Measurements from ENCODE around the gene KRTAP4-12. TPM values are rescaled to one million over a fixed set of nuclear protein-coding genes. Genes with fewer than 3 reads are reported as not detected.

Gene KRTAP4-12
- total and polyA plus RNA-seq, 10 of the 15 experiments (the other 5 are each of a cell fraction or from before 2014, with no cell fraction given) = not detected

- POLR2A ChIA-PET = no interaction called here
- DNase-seq (ENCODE audit: low read depth, low spot score) (no peak), ATAC-seq (no peak), FAIRE-seq (no peak)
- WGBS (ENCODE audit: insufficient coverage, insufficient replicate concordance, low lambda C conversion rate, missing lambda C conversion rate) = 7% methylated on average over 1 of the region's 1 CpG
- Histone ChIP-seq H2AFZ (ENCODE audit: control insufficient read depth, low read depth, low read length) (no peak overlapping the region), H3K9me3 (replicated peaks; ENCODE audit: control insufficient read depth, insufficient read depth, low read length) (no peaks in the 10 kb centered on the region), H4K20me1 (ENCODE audit: control insufficient read depth, insufficient read depth) (no peaks in the 10 kb centered on the region), H3K4me1 (ENCODE audit: control insufficient read depth, insufficient read depth, low read length) (no peaks in the 10 kb centered on the region), H3K27me3 (replicated peaks in 1 of 2; ENCODE audit: control insufficient read depth in 2 of 2, insufficient read depth in 2 of 2, low read length in 1 of 2) (no peaks in the 10 kb centered on the region; a peak in 1 of 4 replicates), H3K4me2 (ENCODE audit: control insufficient read depth, insufficient read depth) (no peak overlapping the region), H3K36me3 (ENCODE audit: control insufficient read depth in 2 of 2, insufficient read depth in 2 of 2, low read length in 1 of 2) (no peaks in the 10 kb centered on the region), H3K4me3 (no peak overlapping the region), H3K9ac (ENCODE audit: control insufficient read depth, insufficient read depth, low read length) (no peak overlapping the region), H3K27ac (ENCODE audit: control insufficient read depth, insufficient read depth) (no peak overlapping the region), H3K79me2 (ENCODE audit: control insufficient read depth, insufficient read depth, low read length) (no peaks in the 10 kb centered on the region)
- CTCF ChIA-PET = no interaction called here
- intact Hi-C loops (cut with micrococcal nuclease; ENCODE audit: unreplicated experiment) (no loop called here), in situ Hi-C loops (cut with MboI) (no loop called here)
- SMC1A ChIA-PET (ENCODE audit: uncharacterized antibody, unreplicated experiment) = no interaction called here
- no peak for TF ChIP-seq MYB (IDR thresholded peaks at IDR 0.05; ENCODE audit: borderline replicate concordance, low read depth, low read length)
- TF ChIP-seq POLR2AphosphoS5 (IDR thresholded peaks at IDR 0.05; ENCODE audit: low read length) = no peak
- no peak for TF ChIP-seq ZSCAN29 (IDR thresholded peaks at IDR 0.05)
- TF ChIP-seq PAX5 (IDR thresholded peaks at IDR 0.05; ENCODE audit: borderline replicate concordance, low read depth, low read length) = no peak
- TF ChIP-seq MTA3 (IDR thresholded peaks at IDR 0.05; ENCODE audit: borderline replicate concordance, low read length) = no peak
- TF ChIP-seq CHD4 (IDR thresholded peaks at IDR 0.05) = no peak
- no peak for TF ChIP-seq KAT2A (conservative IDR thresholded peaks at IDR 0.05; ENCODE audit: control insufficient read depth, low read depth, low read length)
- no peak for TF ChIP-seq TARDBP (IDR thresholded peaks at IDR 0.05; ENCODE audit: borderline replicate concordance)
- no peak for TF ChIP-seq YY1 (IDR thresholded peaks at IDR 0.05; ENCODE audit: low read depth, low read length)
- no peak for TF ChIP-seq FOS (IDR thresholded peaks at IDR 0.05; ENCODE audit: borderline replicate concordance, extremely low read depth, insufficient read length)
- no peak for TF ChIP-seq USF1 (IDR thresholded peaks at IDR 0.05; ENCODE audit: borderline replicate concordance, extremely low read length, insufficient read depth, low read depth, low read length)
- no peak for TF ChIP-seq SIX5 (IDR thresholded peaks at IDR 0.05; ENCODE audit: low read depth, low read length, severe bottlenecking)
- no peak for TF ChIP-seq NBN (IDR thresholded peaks at IDR 0.05)
- no peak for TF ChIP-seq PBX3 (IDR thresholded peaks at IDR 0.05; ENCODE audit: insufficient replicate concordance, low read depth, low read length)
- no peak for TF ChIP-seq ATF7 (IDR thresholded peaks at IDR 0.05; ENCODE audit: low read depth)
- no peak for TF ChIP-seq MXI1 (IDR thresholded peaks at IDR 0.05; ENCODE audit: low read depth, low read length)
- no TSS peak for BruUV-seq (replicated peaks)
- RAD21 ChIA-PET (ENCODE audit: unreplicated experiment) = no interaction called here
Observed at GRCh38 chr17:41103896-41104295, 20.1 kb downstream of the KRTAP4-12 start.

All from GM12878 (cell line).